K562 (cell line): ENCODE measurements around the gene AMMECR1. TPM values are rescaled to one million over a fixed set of nuclear protein-coding genes. Genes with fewer than 3 reads are reported as not detected.

Experiments
- ATAC-seq: fragments of 200-7000 bp; cut with Tn5 transposase; 3 replicates; pipeline ENCODE4 v1.9.1; 2020; ENCODE audit warnings: moderate library complexity
- BruUV-seq: library from RNA; stranded (reverse); fragments of 400-500 nt; replicated peaks from 2 replicates; lab custom pipeline; 2021; lab: Mats Ljungman, UMichigan
- CTCF ChIA-PET: fragments of 300-600 bp; formaldehyde crosslinking; extraction: SDS; loops from one replicate; lab custom pipeline; 2021; ENCODE audit warnings: low intra/inter-chr PET ratio; lab: Yijun Ruan, JAX
- POLR2A ChIA-PET: fragments of 300-600, 350-650 bp; sonication (Branson Sonifier 250); formaldehyde crosslinking; extraction: SDS; loops from one replicate; lab custom pipeline; 2021; ENCODE audit warnings: antibody characterized with exemption, inconsistent platforms; lab: Yijun Ruan, JAX
- DNase-seq, 4 experiments: peaks; one replicate each; pipeline versions ENCODE4 v3.0.0 to v3.0.0-alpha.2; 2011 to 2018; ENCODE audit warnings: low spot score in 3 of 4, mixed read lengths in 3 of 4; ENCODE audit errors: extremely low read depth in 1 of 4
- FAIRE-seq: peaks from 2 replicates; lab custom pipeline; 2011; peaks lifted over from hg19 to GRCh38; lab: Jason Lieb, UNC
- H2AFZ ChIP-seq: 2 replicates; pipeline ENCODE4 v1.6.0; 2011; ENCODE audit warnings: low read depth, low read length, control low read depth, inconsistent platforms
- H3K27ac ChIP-seq: fragments of 200-600 bp; 3 replicates; pipeline ENCODE4 v1.8.0; 2011; ENCODE audit warnings: low read depth, mild to moderate bottlenecking, control low read depth, inconsistent platforms, low read length, moderate library complexity, mixed read lengths; ENCODE audit errors: extremely low read depth
- H3K27me3 ChIP-seq, 2 experiments: fragments of 300-600 bp in 1 of 2; 2 replicates in 1 of 2; 3 replicates in 1 of 2; pipeline versions ENCODE4 v1.6.0 to v1.8.0; 2011; ENCODE audit warnings: inconsistent platforms in 2 of 2, low read length in 2 of 2, mild to moderate bottlenecking in 1 of 2, mixed read lengths in 1 of 2, moderate library complexity in 1 of 2; ENCODE audit not compliant: control insufficient read depth in 2 of 2, insufficient read depth in 2 of 2
- H3K36me3 ChIP-seq: fragments of 300-600 bp; 3 replicates; pipeline ENCODE4 v1.8.0; 2011; ENCODE audit warnings: mild to moderate bottlenecking, low read length, inconsistent platforms; ENCODE audit not compliant: control insufficient read depth, insufficient read depth
- H3K4me1 ChIP-seq, 2 experiments: fragments of 200-600 bp in 1 of 2; replicated peaks in 1 of 2; 2 replicates in 1 of 2; 3 replicates in 1 of 2; pipeline versions ENCODE4 v1.5.1 to v1.8.0; 2011; ENCODE audit warnings: inconsistent platforms in 2 of 2, low read length in 2 of 2, mild to moderate bottlenecking in 1 of 2, mixed read lengths in 1 of 2, moderate library complexity in 1 of 2; ENCODE audit not compliant: control insufficient read depth in 2 of 2, insufficient read depth in 2 of 2
- H3K4me2 ChIP-seq: 2 replicates; pipeline ENCODE4 v1.6.1; 2011; ENCODE audit warnings: low read length, control low read depth, inconsistent platforms, mixed read lengths; ENCODE audit not compliant: insufficient read depth
- H3K4me3 ChIP-seq: fragments of 200-600 bp; sonication (generic), shearing (Covaris generic); 2 replicates; pipeline ENCODE4 v1.5.1; 2016; ENCODE audit warnings: control low read depth, inconsistent platforms
- H3K79me2 ChIP-seq: fragments of 200-600 bp; 3 replicates; pipeline ENCODE4 v1.8.0; 2011; ENCODE audit warnings: low read length, inconsistent platforms; ENCODE audit not compliant: control insufficient read depth, insufficient read depth
- H3K9ac ChIP-seq, 2 experiments: 2 replicates each; pipeline versions ENCODE4 v1.6.0 to v1.6.1; 2011; ENCODE audit warnings: low read depth in 2 of 2, low read length in 2 of 2, control low read depth in 1 of 2, inconsistent platforms in 1 of 2, mild to moderate bottlenecking in 1 of 2, mixed read lengths in 1 of 2; ENCODE audit not compliant: insufficient read depth in 1 of 2
- H3K9me1 ChIP-seq: one replicate; pipeline ENCODE4 v1.6.0; 2011; ENCODE audit warnings: inconsistent platforms, mild to moderate bottlenecking, low read length, moderate library complexity; ENCODE audit not compliant: control insufficient read depth, insufficient read depth
- H3K9me3 ChIP-seq: replicated peaks from 2 replicates; pipeline ENCODE4 v1.5.1; 2011; ENCODE audit warnings: low read depth, low read length, inconsistent platforms; ENCODE audit not compliant: control insufficient read depth, insufficient read depth
- H4K20me1 ChIP-seq: replicated peaks from 2 replicates; pipeline ENCODE4 v1.6.1; 2011; ENCODE audit warnings: low read length, inconsistent platforms, mixed read lengths; ENCODE audit not compliant: control insufficient read depth, insufficient read depth
- CBFB ChIP-seq: sonication (generic); formaldehyde crosslinking; IDR thresholded peaks from 2 replicates; pipeline ENCODE4 v1.4.0; 2020; ENCODE audit warnings: mild to moderate bottlenecking, missing genetic modification reagents
- DDX20 ChIP-seq: fragments of 450-650 bp; IDR thresholded peaks from 2 replicates; pipeline ENCODE4 v1.6.1; 2016; ENCODE audit warnings: missing genetic modification characterization, low read depth, mild to moderate bottlenecking, missing compliant biosample characterization, moderate library complexity
- E2F3 ChIP-seq: fragments of 250-450 bp; sonication (Bioruptor Pico); IDR thresholded peaks from 2 replicates; pipeline ENCODE4 v1.4.0; 2020; ENCODE audit warnings: mild to moderate bottlenecking
- ESRRA ChIP-seq: fragments of 450-650 bp; IDR thresholded peaks from 2 replicates; pipeline ENCODE4 v1.6.1; 2014; ENCODE audit warnings: low read depth, mild to moderate bottlenecking, moderate library complexity, borderline replicate concordance
- MAFG ChIP-seq: fragments of 450-650 bp; conservative IDR thresholded peaks from 2 replicates; pipeline ENCODE4 v1.6.1; 2016; ENCODE audit warnings: missing genetic modification characterization, missing compliant biosample characterization
- MIER1 ChIP-seq: fragments of 450-650 bp; IDR thresholded peaks from 2 replicates; pipeline ENCODE4 v1.6.1; 2016; ENCODE audit warnings: antibody characterized with exemption, mild to moderate bottlenecking, low read depth
- NONO ChIP-seq, 2 experiments: fragments of 200-400 bp in 1 of 2; fragments of 450-650 bp in 1 of 2; formaldehyde crosslinking in 1 of 2; IDR thresholded peaks; 2 replicates each; pipeline ENCODE4 v1.6.1; 2017; ENCODE audit warnings: low read depth in 2 of 2, mild to moderate bottlenecking in 2 of 2, moderate library complexity in 2 of 2, low read length in 1 of 2
- NR4A1 ChIP-seq, 2 experiments: fragments of 250-450 bp in 1 of 2; fragments of 450-650 bp in 1 of 2; sonication (Bioruptor Pico) in 1 of 2; IDR thresholded peaks; 2 replicates each; pipeline versions ENCODE4 v1.4.0 to v1.6.1; 2016 to 2020; ENCODE audit warnings: mild to moderate bottlenecking in 2 of 2, missing compliant biosample characterization in 1 of 2, missing genetic modification characterization in 1 of 2, moderate library complexity in 1 of 2
- NRF1 ChIP-seq, 2 experiments: fragments of 450-650 bp; IDR thresholded peaks in 1 of 2; conservative IDR thresholded peaks in 1 of 2; 2 replicates each; pipeline ENCODE4 v1.6.1; 2014; ENCODE audit warnings: mild to moderate bottlenecking in 2 of 2
- SIN3B ChIP-seq: fragments of 450-650 bp; IDR thresholded peaks from 2 replicates; pipeline ENCODE4 v1.6.1; 2017; ENCODE audit warnings: low read depth, mild to moderate bottlenecking, moderate library complexity
- TAF9B ChIP-seq: fragments of 450-650 bp; IDR thresholded peaks from 2 replicates; pipeline ENCODE4 v1.6.1; 2018; ENCODE audit warnings: mild to moderate bottlenecking; ENCODE audit not compliant: partially characterized antibody
- TCF3 ChIP-seq: sonication (generic); formaldehyde crosslinking; IDR thresholded peaks from 2 replicates; pipeline ENCODE4 v1.4.0; 2020; ENCODE audit warnings: mild to moderate bottlenecking, missing genetic modification reagents
- TFE3 ChIP-seq: fragments of 450-650 bp; formaldehyde crosslinking; IDR thresholded peaks from 2 replicates; pipeline ENCODE4 v1.4.0; 2020; ENCODE audit warnings: mild to moderate bottlenecking, mixed read lengths
- USF1 ChIP-seq: sonication (generic); formaldehyde crosslinking; IDR thresholded peaks from 2 replicates; pipeline ENCODE4 v1.9.0; 2022; ENCODE audit warnings: mild to moderate bottlenecking, missing genetic modification reagents
- ZKSCAN1 ChIP-seq: fragments of 150-350 bp; IDR thresholded peaks from 2 replicates; pipeline ENCODE4 v1.6.1; 2016; ENCODE audit warnings: low read depth, low read length
- ZNF57 ChIP-seq: fragments of 450-650 bp; formaldehyde crosslinking; IDR thresholded peaks from 2 replicates; pipeline ENCODE4 v1.4.0; 2020; ENCODE audit warnings: mild to moderate bottlenecking, moderate library complexity
- WGBS: fragments of 100-300 bp; shearing (Covaris generic); methylation state at CpG from one replicate; pipeline ENCODE4 v1.1.6; 2016; ENCODE audit warnings: low coverage, mixed read lengths; ENCODE audit not compliant: insufficient coverage; ENCODE audit errors: missing lambda C conversion rate; 5-methylcytosine and 5-hydroxymethylcytosine counted together
- in situ Hi-C: fragments of 300-500 bp; cut with MboI; formaldehyde crosslinking; loops from 4 replicates; pipeline ENCODE4 v1.15.0; 2018; ENCODE audit warnings: inconsistent platforms, mixed read lengths
- intact Hi-C: fragments of 100-400 bp; cut with micrococcal nuclease; formaldehyde crosslinking; loops from 2 replicates; pipeline ENCODE4 v1.14.2; 2022
- polyA plus RNA-seq, 8 experiments: library from polyadenylated mRNA; depleted of rRNA in 4 of 8; stranded (reverse) in 5 of 8; unstranded in 3 of 8; fragments of >200 nt; fragmentation: Nextera tagmentation in 2 of 8; fragmentation: Illumina TruSeq in 1 of 8; extraction: Ambion mirVana in 2 of 8; extraction: Trizol in 1 of 8; gene quantifications; 2 replicates each; pipeline versions ENCODE4 v1.2.1 to v1.2.3, GENCODE V29; 2011 to 2014; ENCODE audit warnings: inconsistent platforms in 1 of 8, missing spikeins in 1 of 8
- total RNA-seq, 7 experiments: library from RNA; depleted of rRNA in 6 of 7; stranded (reverse); fragments of >200 nt in 6 of 7; fragmentation: Illumina TruSeq in 2 of 7; extraction: Trizol in 2 of 7; gene quantifications; 2 replicates each; pipeline versions ENCODE4 v1.2.1 to v1.2.3, GENCODE V29; 2011 to 2021; ENCODE audit warnings: low replicate concordance in 1 of 7
- TF ChIP-seq, protein P1 (sequence below): sonication (generic); formaldehyde crosslinking; IDR thresholded peaks from 2 replicates; pipeline ENCODE4 v1.8.1; 2023; ENCODE audit warnings: mild to moderate bottlenecking, missing genetic modification reagents
- TF ChIP-seq, protein P2 (sequence below): sonication (generic); formaldehyde crosslinking; IDR thresholded peaks from 2 replicates; pipeline ENCODE4 v1.8.0; 2022; ENCODE audit warnings: mild to moderate bottlenecking, missing genetic modification reagents

The AMMECR1 gene
- total and polyA plus RNA-seq, 9 of the 15 experiments (the other 6 are each of a cell fraction or from before 2014, with no cell fraction given), result 13.9 to 36.7 (median 23.6) TPM

DNA sequence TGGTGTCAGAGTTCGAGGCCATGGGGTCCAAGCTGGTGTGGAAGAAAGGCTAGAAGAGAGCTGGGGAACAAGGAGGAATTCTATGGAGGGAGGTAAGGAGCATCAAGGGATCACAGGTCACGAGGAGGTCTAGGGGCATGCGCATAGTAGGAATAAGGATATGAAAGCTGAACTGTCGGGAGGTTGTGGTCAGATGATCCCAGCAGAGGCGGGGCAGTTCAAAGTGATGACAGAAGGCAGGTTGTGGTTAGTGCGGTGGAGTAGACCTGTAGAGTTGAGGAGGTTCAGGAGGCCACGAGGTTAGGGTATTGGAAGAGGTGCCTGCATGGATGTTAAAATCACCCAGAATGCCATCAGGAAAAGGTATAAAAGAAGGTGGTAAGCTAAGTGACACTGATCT lies 158.7 kb downstream of the AMMECR1 start:
- Histone ChIP-seq H3K27me3 (no peaks in the 10 kb centered on the region), H3K36me3 (peaks cover 33% of the 10 kb centered on the region; the same call in 2 of the 3 replicates), H3K27ac (no peak overlapping the region), H3K4me3 (no peak overlapping the region), H3K9me3 (no peaks in the 10 kb centered on the region), H4K20me1 (no peaks in the 10 kb centered on the region; the same call in 1 of the 2 replicates), H3K9me1 (no peaks in the 10 kb centered on the region), H2AFZ (no peak overlapping the region), H3K4me1 (peaks cover 7 to 30% of the 10 kb centered on the region in 2 experiments; a peak in 3 of 5 replicates), H3K79me2 (peaks cover 21% of the 10 kb centered on the region; the same call in 2 of the 3 replicates), H3K4me2 (peak overlapping the region; percentile 40), H3K9ac (no peak overlapping the region)
- FAIRE-seq (peak; percentile 81), DNase-seq (peak; percentile 58 to 68 (median 60)), ATAC-seq (peak; percentile 78)
- BruUV-seq, result no TSS peak
- ChIA-PET POLR2A (interaction anchor here (1.0 to 2.0 kb wide), 4 partner anchors 158 to 253 kb away, joined by 3 to 8 read pairs (median 4); no protein-coding TSS in a partner anchor), CTCF (interaction anchor here (1.2 to 3.2 kb wide), 2 partner anchors 250 to 258 kb away, joined by 3 to 39 read pairs; no protein-coding TSS in a partner anchor)
- WGBS, result 20% methylated on average over 7 of the region's 7 CpGs
- intact Hi-C loops, result loop anchor here (10.0 kb wide), 2 partner anchors 674 to 686 kb away; partner anchors contain the start of gene GUCY2F
- in situ Hi-C loops, result loop anchor here (25.0 kb wide), 2 partner anchors 503 to 703 kb away; no protein-coding TSS in a partner anchor
- TF ChIP-seq, protein P1, sequence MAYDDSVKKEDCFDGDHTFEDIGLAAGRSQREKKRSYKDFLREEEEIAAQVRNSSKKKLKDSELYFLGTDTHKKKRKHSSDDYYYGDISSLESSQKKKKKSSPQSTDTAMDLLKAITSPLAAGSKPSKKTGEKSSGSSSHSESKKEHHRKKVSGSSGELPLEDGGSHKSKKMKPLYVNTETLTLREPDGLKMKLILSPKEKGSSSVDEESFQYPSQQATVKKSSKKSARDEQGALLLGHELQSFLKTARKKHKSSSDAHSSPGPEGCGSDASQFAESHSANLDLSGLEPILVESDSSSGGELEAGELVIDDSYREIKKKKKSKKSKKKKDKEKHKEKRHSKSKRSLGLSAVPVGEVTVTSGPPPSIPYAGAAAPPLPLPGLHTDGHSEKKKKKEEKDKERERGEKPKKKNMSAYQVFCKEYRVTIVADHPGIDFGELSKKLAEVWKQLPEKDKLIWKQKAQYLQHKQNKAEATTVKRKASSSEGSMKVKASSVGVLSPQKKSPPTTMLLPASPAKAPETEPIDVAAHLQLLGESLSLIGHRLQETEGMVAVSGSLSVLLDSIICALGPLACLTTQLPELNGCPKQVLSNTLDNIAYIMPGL (CRISPR knock-in tag), result no peak
- TF ChIP-seq ZNF57 (no peak), E2F3 (CRISPR knock-in tag) (no peak), NRF1 (conservative IDR thresholded peaks at IDR 0.05 in 1 of 2, IDR thresholded peaks at IDR 0.05 in 1 of 2) (peak; percentile 81 to 84), MIER1 (no peak), NONO (IDR thresholded peaks at IDR 0.05; ENCODE audit: low read depth in 2 of 2, low read length in 1 of 2) (no peak), TFE3 (CRISPR knock-in tag) (no peak), SIN3B (no peak), CBFB (CRISPR knock-in tag) (peak; percentile 79), DDX20 (tag) (no peak), USF1 (peak; percentile 54; the same call in 1 of the 2 replicates), ESRRA (peak; percentile 89; the same call in 1 of the 2 replicates), TCF3 (CRISPR knock-in tag) (peak; percentile 45), NR4A1 (CRISPR knock-in tag; IDR thresholded peaks at IDR 0.05) (no peak), NR4A1 (tag; IDR thresholded peaks at IDR 0.05) (no peak), ZKSCAN1 (peak; percentile 87), MAFG (tag) (no peak), TAF9B (no peak)
- TF ChIP-seq, protein P2, sequence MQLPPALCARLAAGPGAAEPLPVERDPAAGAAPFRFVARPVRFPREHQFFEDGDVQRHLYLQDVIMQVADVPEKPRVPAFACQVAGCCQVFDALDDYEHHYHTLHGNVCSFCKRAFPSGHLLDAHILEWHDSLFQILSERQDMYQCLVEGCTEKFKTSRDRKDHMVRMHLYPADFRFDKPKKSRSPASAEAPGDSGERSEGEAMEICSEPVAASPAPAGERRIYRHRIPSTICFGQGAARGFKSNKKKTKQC (CRISPR knock-in tag), result no peak
